Measurements from ENCODE around the gene MFAP2.

The MFAP2 gene

DNA sequence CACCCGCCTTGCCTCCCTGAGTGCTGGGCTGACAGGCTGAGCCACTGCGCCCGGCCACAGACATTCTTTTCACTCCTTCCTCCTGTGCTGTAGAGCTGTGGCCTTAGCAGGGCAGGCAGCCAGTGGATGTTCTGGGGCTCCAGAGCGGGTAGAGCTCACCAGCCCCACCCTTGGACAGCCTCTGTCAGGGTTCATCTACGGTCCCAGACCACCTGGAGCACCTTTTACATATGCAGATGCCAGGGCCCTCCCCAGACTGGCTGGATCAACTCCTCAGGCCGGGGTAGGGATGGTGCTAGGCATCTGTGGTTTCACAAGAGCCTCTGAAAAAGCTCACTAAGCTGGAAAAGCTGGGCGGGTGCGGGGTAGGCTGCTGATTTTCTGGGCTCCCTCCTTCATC, 26.7 kb upstream of the MFAP2 start:
- no peak for DNase-seq

GRCh38 chr1:17005365-17005740, 24.9 kb upstream of the MFAP2 start:
- DNase-seq: no peak

DNA sequence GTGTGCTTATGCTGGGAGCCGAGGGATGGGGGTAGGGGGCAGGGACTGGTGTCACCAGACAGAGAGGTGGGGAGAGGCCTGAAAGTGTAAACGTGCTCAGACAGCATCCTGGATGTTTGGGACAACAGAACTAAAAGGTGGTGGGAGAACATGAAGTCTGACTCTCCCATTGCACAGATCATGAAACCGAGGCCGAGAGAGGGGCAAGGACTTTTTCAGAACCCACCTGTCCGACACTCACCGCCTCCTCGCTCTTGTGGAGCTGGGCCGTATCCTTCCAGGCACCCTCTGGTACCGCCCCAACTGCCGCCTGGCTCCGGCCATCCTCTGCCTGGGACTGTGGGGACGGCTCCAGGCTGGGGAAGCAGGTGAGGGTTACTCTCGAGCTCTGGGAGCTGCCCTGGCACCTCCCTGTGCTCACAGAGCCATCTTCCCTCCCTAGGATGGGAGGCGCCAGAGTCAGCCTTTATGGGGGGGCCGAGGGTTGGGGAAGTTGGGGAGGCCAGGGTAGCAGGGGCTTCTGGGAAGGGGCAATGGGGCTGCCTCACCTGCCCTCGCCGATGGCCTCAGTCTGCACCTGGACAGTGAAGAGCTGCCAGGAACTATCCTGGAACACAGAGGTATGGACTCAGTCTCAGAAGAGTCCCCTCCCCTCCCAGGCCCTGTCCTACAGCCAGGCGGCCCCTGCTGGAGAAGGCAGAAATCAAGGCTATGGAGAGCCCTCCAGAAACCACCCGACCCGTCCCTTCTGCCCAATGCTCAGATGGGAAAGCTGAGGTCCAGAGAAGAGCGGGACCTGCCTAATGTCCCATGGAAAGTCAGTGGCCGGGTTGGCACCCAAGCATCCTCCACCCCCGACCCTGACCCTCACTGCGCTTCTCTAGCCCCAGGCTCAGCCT, 24.3 kb upstream of the MFAP2 start:
- no peak for DNase-seq

DNA sequence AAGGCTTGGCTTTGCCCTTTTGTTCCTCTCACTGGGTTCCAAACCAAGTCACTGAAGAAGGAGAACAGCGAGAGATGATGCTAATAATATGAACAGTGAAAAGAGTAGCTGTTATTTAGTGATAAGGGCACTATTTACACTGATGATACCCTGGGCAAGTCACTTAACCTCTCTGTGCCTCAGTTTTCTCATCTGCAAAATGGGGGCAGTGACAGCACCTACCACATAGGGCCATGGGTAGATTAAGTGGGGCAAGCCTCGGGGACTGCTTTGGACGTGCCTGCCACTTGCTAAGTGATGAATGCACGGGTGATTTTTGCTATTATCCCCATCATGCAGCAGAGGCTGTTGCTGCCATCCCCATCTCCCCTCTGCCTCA, 22.1 kb upstream of the MFAP2 start:
- no peak for DNase-seq

DNA sequence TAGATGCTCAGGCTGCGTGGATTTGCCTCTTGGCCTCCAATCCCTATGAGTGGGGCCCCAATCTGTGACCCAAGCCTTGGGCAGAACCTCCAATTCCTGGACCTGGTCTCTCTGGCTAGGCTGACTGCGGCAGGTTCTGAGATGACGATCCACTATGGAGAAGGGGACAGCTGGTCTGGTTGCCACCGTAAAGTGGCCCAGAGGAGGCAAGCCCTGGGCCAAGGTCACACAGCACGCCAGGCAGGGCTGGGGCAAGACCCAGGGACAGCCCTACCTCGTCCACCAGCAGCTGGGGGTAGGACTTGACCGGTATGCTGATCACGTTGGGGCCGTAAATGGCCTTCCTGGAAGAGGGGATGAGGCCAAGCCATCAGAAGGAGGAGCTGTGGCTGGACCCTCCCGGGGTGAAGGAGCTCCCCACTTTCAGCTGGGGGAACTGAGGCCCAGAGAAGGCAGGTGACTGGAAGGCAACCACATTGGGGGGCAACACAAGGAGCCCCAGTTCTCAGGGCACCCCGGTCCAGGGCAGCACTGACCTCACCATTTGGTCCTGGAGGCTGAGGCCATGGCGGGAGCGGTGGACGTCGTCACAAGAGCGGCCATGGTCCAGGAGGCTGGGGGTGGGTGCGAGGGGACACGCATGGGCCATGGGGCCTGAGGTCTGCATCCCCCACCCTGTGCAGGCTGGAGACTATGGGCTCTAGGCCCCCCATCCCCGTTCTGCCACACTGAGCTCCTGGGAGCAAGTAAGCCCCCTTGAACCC, 21.5 kb upstream of the MFAP2 start:
- DNase-seq: no peak

GRCh38 chr1:16999863-17000262, 19.4 kb upstream of the MFAP2 start:
- no peak for DNase-seq

DNA sequence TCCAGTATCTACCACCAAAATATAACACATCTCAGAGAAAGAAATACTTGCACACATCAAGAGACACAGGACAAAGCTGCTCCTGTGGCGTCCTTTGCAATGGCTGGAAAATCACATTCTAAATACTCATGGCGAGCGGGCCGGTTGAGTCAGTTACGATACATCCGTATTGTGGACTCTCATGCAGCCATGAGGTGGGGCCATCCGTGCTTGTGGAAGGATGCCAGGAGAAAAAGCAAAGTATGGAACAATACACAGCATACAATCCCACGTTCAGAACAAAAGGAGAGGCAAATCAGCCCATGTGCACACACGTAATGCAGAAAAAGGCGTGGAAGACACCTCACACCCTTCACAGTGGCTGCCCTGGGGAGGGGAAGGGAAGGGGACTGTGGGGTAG, 18.2 kb upstream of the MFAP2 start:
- no peak for DNase-seq

DNA sequence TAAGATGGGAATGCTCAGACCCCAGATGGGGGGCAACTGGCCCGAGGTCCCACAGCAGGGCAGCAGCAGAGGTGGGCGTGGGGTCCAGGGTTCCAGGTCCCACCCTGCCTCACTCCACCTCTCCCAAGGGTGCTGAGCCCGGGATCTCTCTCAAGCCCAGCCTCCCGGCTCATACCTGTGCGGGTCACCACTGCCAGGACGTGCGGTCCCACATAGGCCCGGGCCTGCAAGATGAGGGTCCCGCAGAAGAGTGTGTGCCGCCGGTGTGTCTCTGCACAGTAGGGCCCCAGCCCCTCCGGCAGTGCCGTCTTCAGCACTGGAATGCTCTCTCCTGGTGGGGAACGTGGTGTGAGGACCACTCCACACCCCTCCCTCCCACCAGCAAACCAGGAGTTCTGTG, 16.4 kb upstream of the MFAP2 start:
- no peak for DNase-seq

GRCh38 chr1:16993521-16994038, 13.2 kb upstream of the MFAP2 start:
- DNase-seq: no peak

DNA sequence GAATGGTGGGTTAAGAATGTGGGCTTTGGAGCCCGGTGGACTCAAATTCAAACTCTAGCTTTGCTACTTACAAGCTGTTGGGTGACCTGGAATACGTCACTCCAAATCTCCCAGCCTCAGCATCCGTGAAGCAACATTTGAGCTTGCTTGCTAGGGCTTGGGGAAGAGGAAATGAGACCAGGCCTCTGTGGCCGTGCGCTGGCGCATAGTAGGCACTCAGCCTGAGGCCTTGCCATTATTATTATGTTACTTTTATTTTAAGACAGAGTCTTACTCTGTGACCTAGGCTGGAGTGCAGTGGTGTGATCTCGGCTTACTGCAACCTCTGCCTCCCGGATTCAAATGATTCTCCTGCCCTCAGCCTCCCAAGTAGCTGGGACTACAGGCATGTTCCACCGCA, 12.3 kb upstream of the MFAP2 start:
- DNase-seq: no peak

DNA sequence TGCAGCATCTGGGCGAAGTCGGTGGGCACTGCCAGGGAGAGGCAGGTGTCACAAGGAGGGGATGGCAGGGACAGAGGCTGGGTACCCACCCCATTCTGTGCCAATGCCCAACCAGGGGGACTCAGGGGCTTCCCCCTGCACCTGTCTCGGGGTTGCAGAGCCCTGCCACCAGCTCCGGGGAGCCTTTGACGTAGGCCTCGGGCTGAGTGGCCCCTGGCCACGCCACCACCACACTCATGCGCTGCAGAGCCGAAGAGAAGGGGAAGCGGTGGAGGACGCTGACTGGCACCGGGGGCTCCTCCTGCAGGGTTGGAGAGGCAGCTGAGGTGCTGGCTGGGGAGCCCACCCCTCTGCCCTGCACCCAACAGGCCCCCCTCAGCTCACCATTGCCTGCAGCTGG, 11.7 kb upstream of the MFAP2 start:
- DNase-seq: no peak

- no peak for DNase-seq
These were observed 11.2 kb upstream of the MFAP2 start for GRCh38 chr1:16991571-16991970.

DNA sequence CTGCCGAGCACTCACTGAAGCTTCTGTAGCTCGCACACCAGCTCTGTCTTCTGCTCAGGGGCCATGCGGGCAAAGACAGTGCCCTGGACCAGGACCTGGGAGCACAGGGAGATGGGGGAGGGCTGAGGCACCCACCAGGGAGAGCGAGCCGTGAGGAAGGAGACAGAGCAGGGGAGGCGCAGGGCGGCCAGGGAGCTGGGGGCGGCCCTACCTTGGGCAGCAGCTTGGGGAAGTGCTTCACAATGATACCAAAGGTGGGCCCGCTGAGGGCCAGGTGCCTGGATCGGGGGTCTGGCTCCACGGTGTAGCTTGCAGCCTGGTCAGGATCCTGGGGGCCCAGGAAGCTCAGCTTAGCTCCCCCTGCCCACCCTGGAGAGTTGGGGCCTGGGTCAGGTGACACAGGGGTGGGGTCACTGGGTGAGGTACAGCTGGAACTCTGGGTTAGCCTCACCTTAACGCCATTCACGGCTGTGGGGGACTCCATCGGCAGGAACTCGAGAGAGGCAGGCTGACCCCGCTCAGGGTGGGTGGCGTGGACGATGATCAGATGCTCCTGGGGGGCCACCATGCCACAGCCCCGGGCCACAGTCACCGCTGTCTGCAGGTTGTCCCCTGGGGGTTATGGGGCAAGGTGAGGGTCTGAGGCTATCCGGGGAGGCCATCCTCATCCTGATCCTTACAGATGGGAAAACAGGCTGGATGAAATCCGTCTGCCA, 9.4 kb upstream of the MFAP2 start:
- no peak for DNase-seq

- DNase-seq: no peak
These were observed 7.8 kb upstream of the MFAP2 start for GRCh38 chr1:16988210-16988609.

GRCh38 chr1:16986962-16987361, 6.5 kb upstream of the MFAP2 start:
- no peak for DNase-seq

DNA sequence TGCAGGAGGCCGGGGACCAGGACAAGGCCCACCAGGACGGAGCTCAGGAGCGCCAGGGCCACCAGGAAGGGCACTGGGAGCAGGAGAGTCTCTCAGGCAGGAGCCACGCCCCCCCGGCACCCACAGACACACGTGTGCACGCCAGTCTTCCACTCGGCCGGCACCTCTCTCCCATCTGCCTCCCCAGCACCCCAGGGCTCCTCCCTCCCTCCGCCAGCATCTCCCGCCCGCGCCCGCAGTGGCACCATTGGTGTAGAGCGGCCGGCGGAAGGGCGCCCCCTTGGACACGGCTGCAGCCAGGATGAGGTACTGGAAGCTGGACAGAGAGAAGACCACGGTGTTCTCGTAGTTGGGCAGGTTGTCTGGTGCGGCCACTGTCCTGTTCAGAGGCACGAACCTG, 6.1 kb upstream of the MFAP2 start:
- no peak for DNase-seq

DNA sequence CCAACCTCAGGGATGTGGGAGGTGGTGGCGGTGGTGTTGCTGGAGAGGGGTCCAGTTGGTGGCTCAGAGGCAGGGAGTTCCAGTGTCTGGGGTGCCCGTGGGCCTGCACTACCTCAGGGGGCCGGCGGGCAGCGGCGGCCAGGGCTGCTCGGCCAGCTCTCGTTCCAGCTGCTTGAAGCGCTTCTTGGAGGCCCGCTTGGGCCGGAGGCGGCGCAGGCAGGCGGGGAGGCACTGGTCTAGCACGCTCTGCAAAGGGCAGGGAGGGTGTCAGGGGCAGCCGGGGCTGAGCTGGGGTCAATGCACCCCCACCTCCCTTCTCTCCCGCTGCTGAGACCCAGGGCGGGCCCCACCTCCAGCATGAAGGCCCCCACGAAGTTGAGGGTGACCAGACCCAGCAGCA, 5.7 kb upstream of the MFAP2 start:
- DNase-seq: no peak

GRCh38 chr1:16984717-16985116, 4.3 kb upstream of the MFAP2 start:
- DNase-seq: no peak

GRCh38 chr1:16983649-16984048, 3.2 kb upstream of the MFAP2 start:
- no peak for DNase-seq

DNA sequence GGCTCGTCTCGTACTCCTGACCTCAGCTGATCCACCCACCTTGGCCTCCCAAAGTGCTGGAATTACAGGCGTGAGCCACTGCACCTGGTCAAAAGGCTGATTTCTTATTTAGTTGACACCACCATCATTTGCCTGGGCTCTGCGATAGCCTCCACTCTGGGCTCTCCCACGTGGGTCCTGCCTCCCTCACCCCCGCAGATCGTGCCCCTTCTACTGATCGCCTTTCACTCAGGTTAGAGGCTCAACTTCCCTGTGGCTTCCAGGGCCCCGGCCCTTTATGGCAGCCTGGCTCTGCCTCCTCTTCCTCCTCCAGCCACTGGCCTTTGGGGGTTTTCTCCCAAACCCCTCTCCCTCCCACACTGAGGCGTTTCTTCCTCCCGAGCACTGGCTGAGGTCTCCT, 2.5 kb upstream of the MFAP2 start:
- DNase-seq: no peak

DNA sequence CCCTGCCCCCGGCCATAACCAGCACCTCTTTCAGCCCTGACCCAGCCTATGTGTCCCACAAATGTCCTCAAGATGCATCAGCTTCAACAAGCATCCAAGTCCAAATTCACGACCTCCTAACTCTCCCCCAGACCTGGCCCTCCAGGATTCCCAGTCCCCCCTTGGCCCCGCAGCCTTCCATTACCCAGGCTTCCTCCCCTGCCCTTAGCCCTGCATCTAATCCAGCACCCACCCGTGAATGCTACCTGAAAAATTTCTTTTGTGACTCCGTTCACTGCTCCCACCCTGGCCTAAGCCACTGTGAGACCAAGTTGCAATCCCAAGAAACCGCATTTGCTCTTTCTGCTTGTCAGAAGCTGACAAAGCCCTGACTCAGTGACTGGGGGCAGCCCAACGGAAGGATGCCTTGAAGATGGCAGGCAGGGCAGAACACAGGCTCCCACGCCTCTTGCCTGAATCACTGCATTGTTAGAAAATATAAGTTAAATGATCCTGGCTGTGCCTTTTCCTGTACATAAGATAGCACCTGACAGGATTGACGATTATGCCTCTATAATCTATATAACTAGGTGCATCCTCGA, 939 bp upstream of the MFAP2 start:
- no peak for DNase-seq

- DNase-seq: no peak
These were observed 719 bp downstream of the MFAP2 start for GRCh38 chr1:16979475-16980327.
